ENCODE data around the gene KCNMA1. TPM values are rescaled to one million over a fixed set of nuclear protein-coding genes. Genes with fewer than 3 reads are reported as not detected.

The KCNMA1 gene
- total RNA-seq, 1 donor = 77.8 TPM

- Histone ChIP-seq H3K36me3 (ENCODE audit: insufficient read depth, low read length) (no peaks in the 10 kb centered on the region), H3K27ac (ENCODE audit: low read depth, low read length) (no peak overlapping the region), H3K4me1 (ENCODE audit: insufficient read depth, low read length) (no peaks in the 10 kb centered on the region), H2AFZ (ENCODE audit: low read length) (no peak overlapping the region), H3K4me2 (ENCODE audit: insufficient read depth, low read length) (no peak overlapping the region), H3K9me3 (ENCODE audit: low read depth, low read length) (no peaks in the 10 kb centered on the region), H3K27me3 (ENCODE audit: insufficient read depth, low read length) (peaks cover 3% of the 10 kb centered on the region), H3K4me3 (ENCODE audit: insufficient read depth, low read length) (no peak overlapping the region), H4K20me1 (ENCODE audit: insufficient read depth, low read length) (no peaks in the 10 kb centered on the region), H3K79me2 (ENCODE audit: insufficient read depth, low read length) (no peaks in the 10 kb centered on the region)
- no peak for DNase-seq (ENCODE audit: insufficient read length, low spot score, missing footprints)
- no peak for TF ChIP-seq CTCF (IDR thresholded peaks at IDR 0.05; ENCODE audit: extremely low read depth, low read depth, low read length)
These were observed 796.8 kb downstream of the KCNMA1 start for GRCh38 chr10:76840802-76841201.

- Histone ChIP-seq H3K9me3 (ENCODE audit: low read depth, low read length) (no peaks in the 10 kb centered on the region), H3K27me3 (ENCODE audit: insufficient read depth, low read length) (peaks cover 3% of the 10 kb centered on the region), H3K4me3 (ENCODE audit: insufficient read depth, low read length) (no peak overlapping the region), H3K4me2 (ENCODE audit: insufficient read depth, low read length) (no peak overlapping the region), H3K79me2 (ENCODE audit: insufficient read depth, low read length) (no peaks in the 10 kb centered on the region), H3K36me3 (ENCODE audit: insufficient read depth, low read length) (no peaks in the 10 kb centered on the region), H3K27ac (ENCODE audit: low read depth, low read length) (no peak overlapping the region), H2AFZ (ENCODE audit: low read length) (no peak overlapping the region), H4K20me1 (ENCODE audit: insufficient read depth, low read length) (no peaks in the 10 kb centered on the region), H3K4me1 (ENCODE audit: insufficient read depth, low read length) (no peaks in the 10 kb centered on the region)
- DNase-seq (ENCODE audit: insufficient read length, low spot score, missing footprints) = no peak
- no peak for TF ChIP-seq CTCF (IDR thresholded peaks at IDR 0.05; ENCODE audit: extremely low read depth, low read depth, low read length)
These were observed 798.3 kb downstream of the KCNMA1 start for GRCh38 chr10:76839276-76839675.

DNA sequence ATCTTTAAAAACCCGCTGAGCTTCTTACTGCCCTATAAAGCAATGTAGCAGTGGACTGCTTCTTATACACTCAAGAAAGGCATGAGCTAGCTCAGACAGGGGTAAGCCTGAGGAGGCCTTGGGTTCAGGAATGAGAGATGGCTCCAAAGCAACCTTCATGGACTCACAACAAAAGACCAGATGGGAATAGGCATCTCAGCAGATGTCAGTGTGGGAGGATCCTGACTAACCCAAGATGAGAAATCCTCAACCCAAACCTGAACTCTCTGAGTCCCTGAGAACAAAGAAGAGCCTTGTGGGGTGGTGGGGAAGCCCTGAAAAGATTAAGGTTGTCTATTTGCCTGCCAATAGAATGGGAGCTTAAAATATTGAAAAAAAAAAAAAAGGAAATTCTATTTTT, 807.4 kb downstream of the KCNMA1 start:
- H3K27me3 ChIP-seq (ENCODE audit: insufficient read depth, low read length) = peaks cover 22% of the 10 kb centered on the region
- H3K27ac ChIP-seq (ENCODE audit: low read depth, low read length) = no peak overlapping the region
- no peaks in the 10 kb centered on the region for H3K4me1 ChIP-seq (ENCODE audit: insufficient read depth, low read length)
- no peak for DNase-seq (ENCODE audit: insufficient read length, low spot score, missing footprints)
- no peak overlapping the region for H3K4me2 ChIP-seq (ENCODE audit: insufficient read depth, low read length)
- no peak overlapping the region for H2AFZ ChIP-seq (ENCODE audit: low read length)
- no peaks in the 10 kb centered on the region for H3K9me3 ChIP-seq (ENCODE audit: low read depth, low read length)
- no peaks in the 10 kb centered on the region for H3K36me3 ChIP-seq (ENCODE audit: insufficient read depth, low read length)
- no peak for TF ChIP-seq CTCF (IDR thresholded peaks at IDR 0.05; ENCODE audit: extremely low read depth, low read depth, low read length)
- H4K20me1 ChIP-seq (ENCODE audit: insufficient read depth, low read length) = no peaks in the 10 kb centered on the region
- no peak overlapping the region for H3K4me3 ChIP-seq (ENCODE audit: insufficient read depth, low read length)
- H3K79me2 ChIP-seq (ENCODE audit: insufficient read depth, low read length) = no peaks in the 10 kb centered on the region

GRCh38 chr10:76829724-76830123, 807.9 kb downstream of the KCNMA1 start:
- TF ChIP-seq CTCF (IDR thresholded peaks at IDR 0.05; ENCODE audit: extremely low read depth, low read depth, low read length) = no peak
- Histone ChIP-seq H3K4me3 (ENCODE audit: insufficient read depth, low read length) (no peak overlapping the region), H2AFZ (ENCODE audit: low read length) (no peak overlapping the region), H3K27me3 (ENCODE audit: insufficient read depth, low read length) (peaks cover 23% of the 10 kb centered on the region), H3K4me2 (ENCODE audit: insufficient read depth, low read length) (no peak overlapping the region), H3K27ac (ENCODE audit: low read depth, low read length) (no peak overlapping the region), H3K9me3 (ENCODE audit: low read depth, low read length) (no peaks in the 10 kb centered on the region), H4K20me1 (ENCODE audit: insufficient read depth, low read length) (no peaks in the 10 kb centered on the region), H3K79me2 (ENCODE audit: insufficient read depth, low read length) (no peaks in the 10 kb centered on the region), H3K36me3 (ENCODE audit: insufficient read depth, low read length) (no peaks in the 10 kb centered on the region), H3K4me1 (ENCODE audit: insufficient read depth, low read length) (no peaks in the 10 kb centered on the region)
- DNase-seq (ENCODE audit: insufficient read length, low spot score, missing footprints) = no peak

Small RNA genes within 50 kb of the gene (small RNA-seq; reads per million reads assigned to genes)
- gene ATP5MC1P8 (not detected), gene COX6CP15 (not detected), gene RF00322 (not detected), gene RNA5SP321 (2.8 reads per million, percentile 76 among the genes with 10 or more reads in this experiment)

Measured in osteoblast (primary cell).